Right cardiac atrium (tissue), 5 donors: ENCODE measurements around the gene SLX4IP. TPM values are rescaled to one million over a fixed set of nuclear protein-coding genes. Genes with fewer than 3 reads are reported as not detected.

Source experiments
- ATAC-seq, 2 donors: fragments of 200-7000 bp; cut with Tn5 transposase; one replicate each; pipeline versions ENCODE4 v1.8.0 to v1.9.1; 2020; ENCODE audit warnings: moderate library complexity in 2 of 2, mild to moderate bottlenecking in 1 of 2
- DNase-seq, 3 donors: peaks; one replicate each; pipeline ENCODE4 v3.0.0-alpha.2; 2020
- H3K27ac ChIP-seq: one replicate; pipeline ENCODE4 v1.5.1; 2013; ENCODE audit warnings: mild to moderate bottlenecking, low read length, control low read depth, moderate library complexity
- H3K27me3 ChIP-seq: one replicate; pipeline ENCODE4 v1.6.1; 2013; ENCODE audit not compliant: control insufficient read depth, insufficient read depth
- H3K4me1 ChIP-seq: one replicate; pipeline ENCODE4 v1.6.1; 2013; ENCODE audit warnings: low read length; ENCODE audit not compliant: control insufficient read depth, insufficient read depth
- H3K4me3 ChIP-seq: one replicate; pipeline ENCODE4 v1.5.1; 2013; ENCODE audit warnings: low read length, control low read depth
- H3K9me3 ChIP-seq: one replicate; pipeline ENCODE4 v1.6.1; 2013; ENCODE audit warnings: low read length; ENCODE audit not compliant: control insufficient read depth
- whole genome bisulfite sequencing: extraction: QIAGEN DNeasy Blood & Tissue Kit; methylation state at CpG from one replicate; pipeline ENCODE4 v1.1.7; 2013; 5-methylcytosine and 5-hydroxymethylcytosine counted together
- intact Hi-C, 4 donors: fragments of 100-400 bp; cut with DNase I; formaldehyde crosslinking; loops; one replicate each; pipeline versions ENCODE4 v1.11.0 to v1.14.0; 2022 to 2023
- polyA plus RNA-seq: library from polyadenylated mRNA; stranded (reverse); fragments of 200-250 nt; gene quantifications from one replicate; pipeline ENCODE4 v1.2.3, GENCODE V29; 2013
- total RNA-seq, 4 donors: library from RNA; stranded (reverse); fragmentation: NEBNext Ultra II Directional; extraction: Animal tissue kit (Norgen Biotek cat#: 25700); gene quantifications; one replicate each; pipeline ENCODE4 v1.2.1, GENCODE V29; 2021
- donor health status: healthy with polysubstance abuse.
- donor health status: DM: no; HTN: yes; CAD: no.
- donor health status: DM: no; HTN: no; CAD: no.
- donor health status: DM: no; HTN: yes; CAD: no; lungs with severe emphysema.
- donor health status: DM: yes; HTN: yes; CAD: no.

SLX4IP gene
- total and polyA plus RNA-seq, 5 donors, result 1.3 to 3.2 (median 2.5) TPM

DNA sequence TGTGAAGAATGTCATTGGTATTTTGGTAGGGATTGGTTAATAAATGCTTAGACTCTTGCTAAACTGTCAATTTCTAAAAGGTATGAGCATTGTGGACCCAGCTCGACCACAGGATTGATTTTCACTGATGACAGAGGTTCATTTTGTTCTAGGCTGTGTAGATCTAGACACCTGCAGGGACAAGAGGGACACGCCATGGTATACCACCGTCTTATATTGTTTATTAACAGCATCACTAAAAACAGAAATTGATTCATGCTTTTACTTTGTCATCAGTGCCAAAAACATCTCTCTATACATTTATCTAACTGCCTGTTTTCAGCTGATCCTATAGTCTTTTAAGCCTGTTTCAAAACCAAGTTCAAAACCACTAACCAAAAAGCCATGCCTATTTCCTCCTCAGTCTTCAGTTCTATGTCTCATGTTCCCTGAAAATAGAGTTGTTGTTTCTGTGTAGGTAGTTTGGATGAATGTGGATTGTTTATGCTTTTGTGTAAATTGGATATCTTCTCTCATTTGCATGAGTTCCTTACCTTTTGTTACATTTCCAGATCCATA lies 128.9 kb downstream of the SLX4IP start:
- ATAC-seq, result no peak
- peaks cover 4% of the 10 kb centered on the region for H3K4me1 ChIP-seq
- H3K9me3 ChIP-seq, result no peaks in the 10 kb centered on the region
- no peak overlapping the region for H3K27ac ChIP-seq
- 97% methylated on average over 3 of the region's 3 CpGs for WGBS
- no peak overlapping the region for H3K4me3 ChIP-seq
- H3K27me3 ChIP-seq, result no peaks in the 10 kb centered on the region
- no peak for DNase-seq
- intact Hi-C loops, result no loop called here

DNA sequence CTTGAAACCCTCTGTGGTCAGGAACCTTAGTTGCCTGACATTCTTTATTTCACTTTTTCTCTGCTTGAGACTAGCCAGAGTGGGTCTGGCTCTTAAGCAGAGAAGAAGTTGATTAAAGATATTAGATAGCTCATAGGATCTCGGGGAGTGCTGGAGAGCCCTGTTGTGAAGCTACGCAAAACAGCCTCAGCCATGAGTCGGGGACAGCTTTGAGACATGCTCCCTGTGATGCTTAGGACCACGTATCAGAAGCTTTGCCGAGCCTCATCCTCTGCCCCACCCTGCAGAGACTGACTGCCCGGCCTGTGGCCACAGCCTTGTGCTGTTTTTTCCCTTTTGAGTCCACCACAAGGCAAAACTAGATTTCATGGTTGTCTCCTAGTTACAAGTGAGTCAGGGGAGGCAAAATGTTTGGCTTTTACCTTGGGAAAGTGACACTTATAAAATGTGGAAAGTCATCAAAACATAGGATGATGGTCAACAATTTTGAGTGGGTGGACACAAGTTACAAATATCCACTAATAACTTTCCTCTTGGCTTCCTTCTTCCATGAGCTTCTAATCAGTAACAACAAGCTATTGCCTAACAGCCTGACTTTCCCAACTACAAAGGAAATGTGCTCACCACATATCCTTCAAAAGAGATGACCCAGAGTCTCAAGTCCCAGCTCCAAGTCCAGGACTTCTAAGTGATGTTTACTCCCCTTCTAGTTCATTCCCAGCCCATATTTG lies 130.3 kb downstream of the SLX4IP start:
- WGBS, result 69% methylated on average over 6 of the region's 6 CpGs
- ATAC-seq (peak; percentile 86 to 94), DNase-seq (peak; percentile 16 to 68 (median 47))
- Histone ChIP-seq H3K4me1 (peaks cover 4% of the 10 kb centered on the region), H3K4me3 (no peak overlapping the region), H3K27me3 (no peaks in the 10 kb centered on the region), H3K27ac (peak overlapping the region; percentile 72), H3K9me3 (no peaks in the 10 kb centered on the region)
- intact Hi-C loops, result no loop called here

DNA sequence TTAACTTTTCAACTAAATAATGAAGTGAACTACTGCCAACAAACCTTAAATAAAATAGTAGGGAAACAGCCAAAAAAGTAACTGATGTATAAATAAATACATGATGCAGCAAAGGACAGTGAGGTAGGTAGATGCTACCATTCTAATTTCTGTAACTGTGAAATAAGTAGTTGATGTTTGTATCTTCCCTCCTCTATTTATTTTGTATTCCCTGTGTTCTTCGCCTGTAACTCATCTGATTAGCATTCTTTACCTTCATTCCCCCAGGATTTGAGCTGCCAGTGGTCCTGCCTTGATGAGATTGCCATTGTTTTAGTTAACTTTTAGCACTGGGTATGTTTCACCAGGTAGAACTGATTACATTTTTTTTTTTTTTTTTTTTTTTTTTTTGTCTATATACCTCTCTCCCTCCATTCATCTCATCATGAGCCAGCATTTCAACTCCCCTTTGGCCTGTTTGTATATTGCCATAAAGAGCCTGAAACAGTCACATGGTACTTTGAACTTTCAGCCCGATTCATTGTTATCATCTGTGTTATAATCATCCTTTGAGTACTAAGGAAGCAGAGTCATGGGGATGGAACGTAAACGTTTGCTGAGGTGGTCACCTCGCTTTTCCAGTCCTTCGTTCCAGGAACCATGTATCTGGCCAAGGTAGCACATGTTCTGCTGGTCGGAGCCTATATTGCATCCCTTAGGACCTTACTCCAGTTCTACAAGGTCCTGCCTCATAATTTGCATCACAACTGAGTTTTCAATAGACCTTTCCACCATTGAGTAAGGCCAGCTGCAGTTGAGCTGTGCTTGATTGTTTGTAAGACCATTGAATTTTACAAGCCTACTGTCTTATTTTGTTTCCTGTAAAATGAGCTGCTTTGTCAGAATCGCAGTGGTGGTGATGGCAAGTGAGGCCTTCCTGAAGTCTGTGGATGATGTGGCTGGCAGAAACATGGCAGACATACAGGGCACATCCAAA lies 131.1 kb downstream of the SLX4IP start:
- no peak for ATAC-seq
- Histone ChIP-seq H3K27me3 (no peaks in the 10 kb centered on the region), H3K4me3 (no peak overlapping the region), H3K27ac (no peak overlapping the region), H3K9me3 (no peaks in the 10 kb centered on the region), H3K4me1 (peaks cover 4% of the 10 kb centered on the region)
- DNase-seq, result no peak
- intact Hi-C loops, result no loop called here
- 91% methylated on average over 8 of the region's 8 CpGs for WGBS

DNA sequence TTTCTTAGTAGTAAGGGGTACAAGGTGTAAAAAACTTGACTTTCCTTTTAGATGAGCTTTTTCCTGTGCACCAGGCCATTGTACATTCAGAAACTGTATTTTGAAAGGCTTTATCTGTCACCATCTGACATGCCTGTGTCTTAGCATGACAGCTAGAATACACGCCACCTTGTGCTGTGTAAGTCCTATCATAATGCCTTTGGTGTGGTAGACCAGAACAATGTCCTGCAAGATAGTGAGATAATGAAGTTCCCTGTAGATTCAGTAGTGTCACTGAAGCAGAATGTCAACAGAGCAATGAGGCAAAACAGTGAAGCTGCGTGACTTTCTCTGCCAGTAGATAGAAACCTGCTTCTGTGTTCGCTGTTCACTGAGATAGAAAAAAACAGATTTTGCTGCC lies 132.9 kb downstream of the SLX4IP start:
- DNase-seq, result no peak
- no peak for ATAC-seq
- no peaks in the 10 kb centered on the region for H3K9me3 ChIP-seq
- peaks cover 4% of the 10 kb centered on the region for H3K4me1 ChIP-seq
- H3K4me3 ChIP-seq, result no peak overlapping the region
- H3K27me3 ChIP-seq, result no peaks in the 10 kb centered on the region
- intact Hi-C loops, result no loop called here
- H3K27ac ChIP-seq, result no peak overlapping the region
- WGBS, result 86% methylated on average over 3 of the region's 3 CpGs

DNA sequence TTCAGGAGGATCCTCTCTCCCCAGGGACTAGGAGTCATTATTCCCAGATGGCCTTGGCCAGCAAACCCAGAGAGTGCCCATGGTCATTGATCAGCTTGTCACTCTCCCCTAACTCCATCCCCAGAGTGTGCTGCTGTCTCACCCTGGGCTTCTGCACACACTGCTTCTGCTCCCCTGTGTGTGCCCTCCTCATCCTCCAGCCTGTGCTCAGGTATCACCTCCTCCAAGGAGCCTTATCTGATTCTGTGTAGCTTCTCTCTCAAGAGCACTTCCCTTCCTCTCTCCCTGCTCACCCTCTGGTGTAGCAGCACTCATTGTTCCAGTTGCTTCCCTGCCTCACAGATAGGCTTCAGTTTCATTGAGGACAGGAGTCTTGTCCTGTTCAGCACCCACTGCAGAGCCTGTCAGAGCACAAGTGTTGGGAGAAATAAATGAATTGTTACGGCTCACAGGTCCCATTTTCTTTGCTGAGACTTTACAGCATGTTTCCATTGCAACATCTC lies 136.3 kb downstream of the SLX4IP start:
- ATAC-seq, result no peak
- no peaks in the 10 kb centered on the region for H3K4me1 ChIP-seq
- no peak for DNase-seq
- WGBS, result 88% methylated on average over 1 of the region's 1 CpG
- H3K9me3 ChIP-seq, result no peaks in the 10 kb centered on the region
- H3K27ac ChIP-seq, result no peak overlapping the region
- H3K4me3 ChIP-seq, result no peak overlapping the region
- H3K27me3 ChIP-seq, result no peaks in the 10 kb centered on the region
- intact Hi-C loops, result no loop called here

DNA sequence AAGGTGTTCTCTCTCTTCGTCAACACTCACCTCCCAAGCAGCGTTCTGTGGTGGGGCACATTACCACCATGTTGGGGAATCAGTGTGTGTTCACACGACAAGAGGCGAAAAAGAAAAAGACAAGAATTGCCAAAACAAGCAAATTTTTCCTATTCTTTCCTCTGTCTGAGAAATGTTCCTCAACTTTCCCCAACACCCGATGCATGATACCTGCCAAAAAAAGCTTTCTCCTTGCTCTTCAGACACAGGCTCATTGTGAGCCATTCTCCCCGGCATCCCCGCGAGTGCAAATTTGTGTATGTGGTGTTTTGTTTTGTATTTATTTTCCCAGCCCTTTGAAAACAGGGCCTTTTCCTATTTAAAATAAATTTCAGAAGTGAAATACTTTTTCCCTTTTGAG lies 137.7 kb downstream of the SLX4IP start:
- Histone ChIP-seq H3K9me3 (no peaks in the 10 kb centered on the region), H3K4me3 (no peak overlapping the region), H3K27me3 (no peaks in the 10 kb centered on the region), H3K27ac (no peak overlapping the region), H3K4me1 (no peaks in the 10 kb centered on the region)
- 87% methylated on average over 8 of the region's 8 CpGs for WGBS
- ATAC-seq (peak in 1 of 2 donors; percentile 65), DNase-seq (no peak)
- intact Hi-C loops, result no loop called here

DNA sequence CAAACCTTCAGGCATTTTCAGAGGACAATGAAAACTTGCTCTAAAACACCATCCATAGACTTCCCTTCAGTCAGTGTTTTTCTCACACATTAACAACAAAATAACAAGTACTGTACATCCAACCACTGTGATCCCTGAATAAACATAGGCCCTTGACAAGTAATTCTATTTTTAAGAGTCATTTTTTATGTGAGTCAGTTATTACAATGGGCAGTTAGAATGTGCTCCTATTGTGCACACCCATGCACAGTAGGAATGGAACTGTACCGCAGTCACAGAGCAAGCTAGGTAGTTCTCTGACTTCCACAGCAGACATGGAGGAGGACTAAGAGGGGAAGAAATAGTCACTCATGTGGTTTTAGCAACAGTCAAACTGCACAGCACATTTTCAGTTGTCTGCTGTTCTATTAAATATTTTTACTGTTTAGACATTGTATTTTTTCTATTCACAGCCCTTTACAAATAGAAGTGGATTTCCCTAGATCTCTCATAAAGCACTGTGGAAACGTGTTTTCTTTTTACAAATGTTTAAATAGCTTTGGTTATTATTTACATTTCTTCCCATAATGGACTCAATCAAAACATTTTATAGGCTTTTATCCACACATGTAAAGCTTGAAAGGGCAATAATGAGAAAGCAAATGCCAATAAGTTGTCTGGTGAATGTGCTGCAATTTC lies 138.3 kb downstream of the SLX4IP start:
- intact Hi-C loops, result no loop called here
- Histone ChIP-seq H3K4me1 (no peaks in the 10 kb centered on the region), H3K27me3 (no peaks in the 10 kb centered on the region), H3K4me3 (no peak overlapping the region), H3K27ac (no peak overlapping the region), H3K9me3 (no peaks in the 10 kb centered on the region)
- WGBS, result 84% methylated on average over 2 of the region's 2 CpGs
- no peak for DNase-seq
- peak in 1 of 2 donors; percentile 35 for ATAC-seq

DNA sequence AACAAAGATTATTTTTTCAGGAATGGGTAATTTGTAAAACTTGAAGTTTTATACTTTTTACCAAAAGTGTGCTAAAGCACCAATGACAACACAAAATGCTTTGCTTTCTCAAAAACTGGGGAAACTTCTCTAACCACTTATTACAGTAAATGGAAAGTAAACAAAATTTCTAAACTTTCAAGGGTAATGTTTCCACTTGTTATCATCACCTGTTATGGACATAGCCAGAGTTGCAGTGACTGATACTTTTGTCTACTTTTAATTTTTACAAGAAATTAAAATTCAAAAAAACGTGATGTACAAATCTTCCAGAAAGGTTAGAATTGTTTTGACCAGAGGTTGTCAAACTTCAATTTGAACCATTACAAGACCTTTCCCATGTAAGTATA lies 138.8 kb downstream of the SLX4IP start:
- no peaks in the 10 kb centered on the region for H3K4me1 ChIP-seq
- H3K4me3 ChIP-seq, result no peak overlapping the region
- 84% methylated on average over 1 of the region's 1 CpG for WGBS
- intact Hi-C loops, result no loop called here
- ATAC-seq, result no peak
- H3K9me3 ChIP-seq, result no peaks in the 10 kb centered on the region
- no peak for DNase-seq
- no peaks in the 10 kb centered on the region for H3K27me3 ChIP-seq
- no peak overlapping the region for H3K27ac ChIP-seq

DNA sequence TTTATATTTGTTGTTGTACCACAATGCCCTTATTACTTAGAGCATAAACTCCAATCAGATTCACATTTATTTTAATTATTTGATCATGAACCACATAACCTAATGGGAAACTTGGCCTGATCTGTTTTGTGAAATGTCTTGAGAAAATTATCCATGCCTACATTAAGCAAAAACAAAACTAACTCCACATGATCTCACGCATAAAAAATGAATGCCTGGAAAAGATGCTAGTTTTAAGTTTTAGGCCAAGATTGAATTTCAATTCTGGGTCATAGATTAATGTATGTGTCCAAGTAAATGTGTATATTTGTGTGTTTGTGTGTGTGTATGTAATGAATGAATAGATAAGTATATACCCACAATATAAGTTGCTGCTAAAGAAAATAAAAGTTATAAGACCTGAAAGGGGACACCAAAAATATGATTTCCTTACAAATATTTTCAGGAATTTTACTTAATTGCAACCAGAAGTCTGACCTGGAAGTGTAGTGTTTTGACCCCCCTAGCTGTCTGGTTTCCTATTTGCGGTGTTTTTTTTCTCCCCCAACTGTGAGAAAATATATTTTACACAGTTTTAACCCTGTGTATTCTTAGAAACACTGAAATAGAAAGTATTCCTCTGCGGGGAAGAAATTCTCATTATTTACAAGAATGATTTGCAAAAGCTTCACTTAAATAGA lies 141.4 kb downstream of the SLX4IP start:
- H3K4me1 ChIP-seq, result no peaks in the 10 kb centered on the region
- DNase-seq, result no peak
- H3K27ac ChIP-seq, result no peak overlapping the region
- intact Hi-C loops, result no loop called here
- H3K27me3 ChIP-seq, result no peaks in the 10 kb centered on the region
- no peaks in the 10 kb centered on the region for H3K9me3 ChIP-seq
- H3K4me3 ChIP-seq, result no peak overlapping the region
- no peak for ATAC-seq
- 66% methylated on average over 3 of the region's 3 CpGs for WGBS

DNA sequence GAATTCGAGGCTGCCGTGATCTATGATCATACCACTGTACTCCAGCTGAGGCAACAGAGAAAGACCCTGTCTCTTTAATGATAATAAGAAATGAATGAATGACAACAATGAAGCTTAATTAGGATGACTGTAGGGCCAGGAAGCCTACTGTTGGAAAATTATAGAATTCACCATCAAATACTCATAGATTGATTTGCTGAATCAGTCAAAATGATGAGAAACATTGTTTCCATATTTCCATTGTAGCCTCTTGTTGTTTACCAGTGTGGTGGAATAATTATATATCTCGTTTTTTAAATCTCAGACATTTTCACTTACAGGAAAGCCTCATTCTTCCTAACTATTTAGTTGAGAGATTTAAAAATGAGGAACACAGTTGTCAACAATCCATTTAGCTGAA lies 142.5 kb downstream of the SLX4IP start:
- WGBS, result 95% methylated on average over 3 of the region's 3 CpGs
- no peak overlapping the region for H3K27ac ChIP-seq
- DNase-seq, result no peak
- no peak overlapping the region for H3K4me3 ChIP-seq
- H3K9me3 ChIP-seq, result no peaks in the 10 kb centered on the region
- H3K4me1 ChIP-seq, result no peaks in the 10 kb centered on the region
- ATAC-seq, result no peak
- intact Hi-C loops, result no loop called here
- H3K27me3 ChIP-seq, result no peaks in the 10 kb centered on the region
